HCT116 (cell line): ENCODE results near the gene INPP5D. TPM values are rescaled to one million over a fixed set of nuclear protein-coding genes. Genes with fewer than 3 reads are reported as not detected.

Experiments used
- ATAC-seq: fragments of 200-7000 bp; cut with Tn5 transposase; 2 replicates; pipeline ENCODE4 v1.9.1; 2020; ENCODE audit warnings: mild to moderate bottlenecking, moderate library complexity
- BruUV-seq: library from RNA; stranded (reverse); fragments of 400-500 nt; replicated peaks from 2 replicates; lab custom pipeline; 2021; lab: Mats Ljungman, UMichigan
- CTCF ChIA-PET: fragments of 300-600 bp; sonication (Branson Sonifier 250); formaldehyde crosslinking; loops from one replicate; lab custom pipeline; 2021; ENCODE audit warnings: antibody characterized with exemption; lab: Charles Lee
- POLR2A ChIA-PET: fragments of 300-600, 350-600 bp; sonication (Branson Sonifier 250); formaldehyde crosslinking; loops from one replicate; lab custom pipeline; 2021; ENCODE audit warnings: antibody characterized with exemption; lab: Charles Lee
- RAD21 ChIA-PET, 2 experiments: fragments of 300-600 bp; sonication (Branson Sonifier 250); formaldehyde crosslinking; loops; one replicate each; lab custom pipeline; 2023; ENCODE audit warnings: low total read pairs in 2 of 2; ENCODE audit not compliant: uncharacterized antibody in 2 of 2, unreplicated experiment in 2 of 2, low non-redundant PET in 1 of 2; lab: Charles Lee
- DNase-seq: peaks from one replicate; pipeline ENCODE4 v3.0.0-alpha.2; 2010; ENCODE audit warnings: low read depth, low spot score
- H2AFZ ChIP-seq: fragments of 200-600 bp; shearing (Covaris generic), sonication (generic); 2 replicates; pipeline ENCODE4 v1.6.1; 2017; ENCODE audit warnings: low read depth, mixed run types, mixed read lengths, antibody characterized with exemption, low read length; ENCODE audit not compliant: poor library complexity, severe bottlenecking
- H3K27ac ChIP-seq: 2 replicates; pipeline ENCODE4 v1.5.1; 2012; ENCODE audit warnings: low read depth, low read length
- H3K27me3 ChIP-seq: fragments of 200-600 bp; sonication (generic); 2 replicates; pipeline ENCODE4 v1.6.1; 2016; ENCODE audit warnings: mixed run types, low read length, mixed read lengths; ENCODE audit not compliant: insufficient read depth
- H3K36me3 ChIP-seq, 2 experiments: fragments of 200-500 bp in 1 of 2; fragments of 200-600 bp in 1 of 2; sonication (Bioruptor generic) in 1 of 2; sonication (generic) in 1 of 2; 2 replicates each; pipeline versions ENCODE4 v1.5.1 to v1.6.1; 2014 to 2016; ENCODE audit warnings: low read length in 2 of 2, inconsistent platforms in 1 of 2, mixed read lengths in 1 of 2, mixed run types in 1 of 2; ENCODE audit not compliant: insufficient read depth in 2 of 2, control insufficient read depth in 1 of 2
- H3K4me1 ChIP-seq, 2 experiments: fragments of 200-600 bp in 1 of 2; sonication (generic) in 1 of 2; 2 replicates each; pipeline versions ENCODE4 v1.5.1 to v1.6.1; 2012 to 2017; ENCODE audit warnings: low read length in 2 of 2, inconsistent platforms in 1 of 2, mild to moderate bottlenecking in 1 of 2, mixed read lengths in 1 of 2, mixed run types in 1 of 2, moderate library complexity in 1 of 2; ENCODE audit not compliant: insufficient read depth in 2 of 2, control insufficient read depth in 1 of 2
- H3K4me2 ChIP-seq: fragments of 200-600 bp; sonication (generic); 2 replicates; pipeline ENCODE4 v1.6.1; 2017; ENCODE audit warnings: mixed run types, low read length, mixed read lengths
- H3K4me3 ChIP-seq, 2 experiments: fragments of 200-600 bp in 1 of 2; sonication (generic) in 1 of 2; replicated peaks in 1 of 2; 2 replicates each; pipeline ENCODE4 v1.5.1; 2011 to 2016; ENCODE audit warnings: low read length in 2 of 2, control low read depth in 1 of 2, low read depth in 1 of 2, mild to moderate bottlenecking in 1 of 2, mixed read lengths in 1 of 2, mixed run types in 1 of 2
- H3K79me2 ChIP-seq: fragments of 200-600 bp; sonication (generic); 2 replicates; pipeline ENCODE4 v1.6.1; 2017; ENCODE audit warnings: mild to moderate bottlenecking, mixed run types, low read length, moderate library complexity, mixed read lengths; ENCODE audit not compliant: insufficient read depth
- H3K9ac ChIP-seq: fragments of 200-600 bp; sonication (generic); 2 replicates; pipeline ENCODE4 v1.6.1; 2016; ENCODE audit warnings: low read length, mixed read lengths
- H3K9me2 ChIP-seq: fragments of 200-600 bp; sonication (generic), shearing (Covaris generic); 2 replicates; pipeline ENCODE4 v1.6.1; 2017; ENCODE audit warnings: mixed run types, mild to moderate bottlenecking, moderate library complexity; ENCODE audit not compliant: insufficient read depth
- H3K9me3 ChIP-seq, 2 experiments: fragments of 200-500 bp in 1 of 2; fragments of 200-600 bp in 1 of 2; sonication (Bioruptor generic) in 1 of 2; sonication (generic) in 1 of 2; 2 replicates each; pipeline ENCODE4 v1.6.1; 2014 to 2017; ENCODE audit warnings: low read length in 2 of 2, mixed read lengths in 2 of 2, inconsistent platforms in 1 of 2, low read depth in 1 of 2, mild to moderate bottlenecking in 1 of 2, mixed run types in 1 of 2, moderate library complexity in 1 of 2; ENCODE audit not compliant: control insufficient read depth in 1 of 2, insufficient read depth in 1 of 2
- H4K20me1 ChIP-seq: fragments of 200-600 bp; sonication (generic), shearing (Covaris generic); 2 replicates; pipeline ENCODE4 v1.6.1; 2017; ENCODE audit warnings: mixed run types, mild to moderate bottlenecking, moderate library complexity; ENCODE audit not compliant: insufficient read depth
- CBX3 ChIP-seq: IDR thresholded peaks from 2 replicates; pipeline ENCODE4 v1.6.1; 2012; ENCODE audit warnings: low read depth
- CEBPB ChIP-seq: IDR thresholded peaks from 2 replicates; pipeline ENCODE4 v1.6.1; 2012; ENCODE audit warnings: low read depth
- EGR1 ChIP-seq: IDR thresholded peaks from 2 replicates; pipeline ENCODE4 v1.6.1; 2012; ENCODE audit warnings: low read depth
- ELF1 ChIP-seq: IDR thresholded peaks from 2 replicates; pipeline ENCODE4 v1.6.1; 2012; ENCODE audit warnings: low read depth, borderline replicate concordance
- EZH2 ChIP-seq: fragments of 200-600 bp; sonication (generic); IDR thresholded peaks from 2 replicates; pipeline ENCODE4 v1.6.1; 2017; ENCODE audit warnings: antibody characterized with exemption, mixed run types
- FOSL1 ChIP-seq: IDR thresholded peaks from 2 replicates; pipeline ENCODE4 v1.6.1; 2012; ENCODE audit warnings: low read depth
- JUND ChIP-seq: IDR thresholded peaks from 2 replicates; pipeline ENCODE4 v1.6.1; 2012
- POLR2AphosphoS5 ChIP-seq: IDR thresholded peaks from 2 replicates; pipeline ENCODE4 v1.6.1; 2011; ENCODE audit warnings: mild to moderate bottlenecking, low read depth, low read length, moderate library complexity
- RAD21 ChIP-seq: IDR thresholded peaks from 2 replicates; pipeline ENCODE4 v1.6.1; 2012; ENCODE audit warnings: low read depth, mild to moderate bottlenecking
- SIN3A ChIP-seq: IDR thresholded peaks from 2 replicates; pipeline ENCODE4 v1.6.1; 2012; ENCODE audit warnings: low read depth
- SP1 ChIP-seq: IDR thresholded peaks from 2 replicates; pipeline ENCODE4 v1.6.1; 2012; ENCODE audit warnings: low read depth
- SRF ChIP-seq: IDR thresholded peaks from 2 replicates; pipeline ENCODE4 v1.6.1; 2012; ENCODE audit warnings: low read depth
- TCF7L2 ChIP-seq: IDR thresholded peaks from 2 replicates; pipeline ENCODE4 v1.7.0; 2011; ENCODE audit warnings: borderline replicate concordance, inconsistent platforms; ENCODE audit not compliant: insufficient read depth, insufficient read length; ENCODE audit errors: extremely low read depth
- YY1 ChIP-seq: IDR thresholded peaks from 2 replicates; pipeline ENCODE4 v1.6.1; 2011; ENCODE audit warnings: low read length, low read depth, moderate library complexity, mild to moderate bottlenecking; ENCODE audit not compliant: insufficient replicate concordance; ENCODE audit errors: extremely low read depth
- ZFX ChIP-seq: fragments of 450-650 bp; IDR thresholded peaks from 2 replicates; pipeline ENCODE4 v1.6.1; 2017
- ZNF274 ChIP-seq: fragments of 200-500 bp; sonication (Bioruptor generic); IDR thresholded peaks from 2 replicates; pipeline ENCODE4 v1.6.1; 2014; ENCODE audit warnings: mild to moderate bottlenecking, low read depth, low read length, inconsistent platforms
- intact Hi-C: fragments of 100-400 bp; cut with micrococcal nuclease; formaldehyde crosslinking; loops from 2 replicates; pipeline ENCODE4 v1.10.0; 2022
- total RNA-seq: library from RNA; stranded (reverse); gene quantifications from one replicate; pipeline ENCODE4 v1.2.1, GENCODE V29; 2021; ENCODE audit not compliant: unreplicated experiment
- TF ChIP-seq, protein P1 (sequence below): IDR thresholded peaks from 2 replicates; pipeline ENCODE4 v1.6.1; 2012
- TF ChIP-seq, protein P2 (sequence below): IDR thresholded peaks from 2 replicates; pipeline ENCODE4 v1.6.1; 2012
- TF ChIP-seq, protein P3 (sequence below), 3 experiments: fragments of 200-600 bp in 1 of 3; sonication (generic) in 1 of 3; IDR thresholded peaks in 2 of 3; conservative IDR thresholded peaks in 1 of 3; 2 replicates each; pipeline ENCODE4 v1.5.1; 2012 to 2017; ENCODE audit warnings: low read depth in 2 of 3, low read length in 2 of 3, antibody characterized with exemption in 1 of 3, borderline replicate concordance in 1 of 3, control low read depth in 1 of 3, mild to moderate bottlenecking in 1 of 3, mixed read lengths in 1 of 3, mixed run types in 1 of 3, moderate library complexity in 1 of 3; ENCODE audit not compliant: insufficient read depth in 1 of 3

INPP5D gene
- total RNA-seq, 1 experiment from 2014 or later: 1.8 TPM

DNA sequence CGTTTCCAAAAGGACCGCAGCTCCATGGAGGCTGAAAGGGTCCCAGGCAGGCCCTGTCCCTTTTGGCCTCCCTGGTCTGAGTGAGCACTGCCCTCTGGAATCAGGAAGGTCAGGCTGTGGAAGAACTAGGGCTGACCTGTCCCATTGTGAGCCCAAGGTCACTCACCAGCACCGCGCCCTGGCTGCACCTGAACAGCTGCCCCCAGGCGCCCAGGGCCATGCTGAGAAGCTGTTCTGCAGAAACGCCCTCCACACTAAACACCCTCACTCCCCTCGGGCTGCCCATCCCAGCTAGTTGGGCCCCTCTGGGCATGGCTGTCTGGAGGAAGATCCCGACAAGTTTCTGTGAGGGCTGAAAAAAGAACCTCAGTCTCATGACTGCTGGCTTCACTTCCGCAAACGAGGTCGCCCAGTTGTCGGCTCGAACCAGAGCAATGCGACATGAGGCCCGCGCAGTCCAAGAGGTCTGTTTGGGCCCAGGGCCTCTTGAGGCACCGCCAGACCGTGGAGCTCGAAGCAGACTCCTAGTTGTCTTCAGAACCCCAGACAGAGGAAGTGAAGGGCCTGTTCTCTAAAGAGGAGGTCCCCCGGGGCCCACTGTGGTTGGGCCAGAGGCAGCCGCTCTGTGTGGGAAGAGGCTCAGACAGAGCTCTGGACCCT lies 64.4 kb downstream of the INPP5D start (continued):
- TF ChIP-seq, protein P1, sequence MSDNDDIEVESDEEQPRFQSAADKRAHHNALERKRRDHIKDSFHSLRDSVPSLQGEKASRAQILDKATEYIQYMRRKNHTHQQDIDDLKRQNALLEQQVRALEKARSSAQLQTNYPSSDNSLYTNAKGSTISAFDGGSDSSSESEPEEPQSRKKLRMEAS: no peak
- no peak for TF ChIP-seq SRF

DNA sequence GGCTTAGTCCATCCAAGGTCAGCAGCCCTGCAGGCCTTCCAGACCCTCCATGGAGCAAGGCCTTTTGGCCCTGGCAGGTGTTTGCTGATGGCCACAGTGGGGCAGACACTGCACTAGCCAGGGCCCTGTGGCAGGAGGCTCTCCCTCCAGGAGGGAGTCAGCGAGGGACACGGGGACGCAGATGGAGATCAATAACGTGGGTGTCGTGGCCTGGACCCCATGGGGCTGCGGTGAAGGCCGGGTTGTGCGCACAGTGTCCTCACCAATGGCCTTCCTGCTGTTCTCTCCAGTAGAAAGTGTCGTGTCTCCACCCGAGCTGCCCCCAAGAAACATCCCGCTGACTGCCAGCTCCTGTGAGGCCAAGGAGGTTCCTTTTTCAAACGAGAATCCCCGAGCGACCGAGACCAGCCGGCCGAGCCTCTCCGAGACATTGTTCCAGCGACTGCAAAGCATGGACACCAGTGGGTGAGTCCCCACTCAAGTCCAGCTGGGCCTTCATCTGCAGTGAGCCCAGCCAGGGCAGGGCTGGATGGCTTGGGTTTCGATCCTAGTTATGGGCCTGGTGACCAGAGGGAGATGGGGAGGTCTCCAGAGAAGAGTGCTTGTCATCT lies 65.4 kb downstream of the INPP5D start:
- no peak overlapping the region for H3K27ac ChIP-seq
- ATAC-seq: no peak
- H3K4me3 ChIP-seq: no peak overlapping the region
- H3K27me3 ChIP-seq: no peaks in the 10 kb centered on the region
- ChIA-PET CTCF (no interaction called here), RAD21 (no interaction called here)
- no peaks in the 10 kb centered on the region for H3K79me2 ChIP-seq
- no peaks in the 10 kb centered on the region for H3K9me3 ChIP-seq
- no TSS peak for BruUV-seq
- no peak for TF ChIP-seq FOSL1
- no peak for TF ChIP-seq YY1
- TF ChIP-seq CBX3: no peak
- TF ChIP-seq POLR2AphosphoS5: no peak
- TF ChIP-seq EGR1: no peak
- TF ChIP-seq TCF7L2: no peak
- TF ChIP-seq, protein P1: no peak
- TF ChIP-seq SP1: no peak
- no peak for TF ChIP-seq RAD21
- TF ChIP-seq SRF: no peak
- no peak for TF ChIP-seq CEBPB
- TF ChIP-seq, protein P2, sequence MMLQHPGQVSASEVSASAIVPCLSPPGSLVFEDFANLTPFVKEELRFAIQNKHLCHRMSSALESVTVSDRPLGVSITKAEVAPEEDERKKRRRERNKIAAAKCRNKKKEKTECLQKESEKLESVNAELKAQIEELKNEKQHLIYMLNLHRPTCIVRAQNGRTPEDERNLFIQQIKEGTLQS: no peak
- TF ChIP-seq SIN3A: no peak
- TF ChIP-seq ZFX: no peak
- TF ChIP-seq, protein P3, sequence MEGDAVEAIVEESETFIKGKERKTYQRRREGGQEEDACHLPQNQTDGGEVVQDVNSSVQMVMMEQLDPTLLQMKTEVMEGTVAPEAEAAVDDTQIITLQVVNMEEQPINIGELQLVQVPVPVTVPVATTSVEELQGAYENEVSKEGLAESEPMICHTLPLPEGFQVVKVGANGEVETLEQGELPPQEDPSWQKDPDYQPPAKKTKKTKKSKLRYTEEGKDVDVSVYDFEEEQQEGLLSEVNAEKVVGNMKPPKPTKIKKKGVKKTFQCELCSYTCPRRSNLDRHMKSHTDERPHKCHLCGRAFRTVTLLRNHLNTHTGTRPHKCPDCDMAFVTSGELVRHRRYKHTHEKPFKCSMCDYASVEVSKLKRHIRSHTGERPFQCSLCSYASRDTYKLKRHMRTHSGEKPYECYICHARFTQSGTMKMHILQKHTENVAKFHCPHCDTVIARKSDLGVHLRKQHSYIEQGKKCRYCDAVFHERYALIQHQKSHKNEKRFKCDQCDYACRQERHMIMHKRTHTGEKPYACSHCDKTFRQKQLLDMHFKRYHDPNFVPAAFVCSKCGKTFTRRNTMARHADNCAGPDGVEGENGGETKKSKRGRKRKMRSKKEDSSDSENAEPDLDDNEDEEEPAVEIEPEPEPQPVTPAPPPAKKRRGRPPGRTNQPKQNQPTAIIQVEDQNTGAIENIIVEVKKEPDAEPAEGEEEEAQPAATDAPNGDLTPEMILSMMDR (IDR thresholded peaks at IDR 0.05 in 2 of 3, conservative IDR thresholded peaks at IDR 0.05 in 1 of 3; ENCODE audit: borderline replicate concordance in 1 of 3, insufficient read depth in 1 of 3, low read depth in 2 of 3, low read length in 2 of 3): no peak
- TF ChIP-seq EZH2: no peak
- TF ChIP-seq ZNF274: no peak
- no peak for TF ChIP-seq JUND
- no peak for TF ChIP-seq ELF1
- TF ChIP-seq, all 23 proteins: peak for 0
- Histone ChIP-seq H4K20me1 (no peaks in the 10 kb centered on the region), H3K9me2 (no peaks in the 10 kb centered on the region), H3K4me2 (no peak overlapping the region), H3K36me3 (no peaks in the 10 kb centered on the region), H3K4me1 (peaks cover 0 to 11% of the 10 kb centered on the region in 2 experiments; a peak in 2 of 4 replicates), H2AFZ (no peak overlapping the region), H3K9ac (no peak overlapping the region)
- no peak for DNase-seq
- POLR2A ChIA-PET: no interaction called here
- intact Hi-C loops: no loop called here
